ENCODE data around the gene IZUMO1.
"Not testable (repeated sequence)": the region's sequence is repeated elsewhere in the genome, so short reads cannot be mapped to it uniquely, and the experiment has no call there.

IZUMO1 gene

DNA sequence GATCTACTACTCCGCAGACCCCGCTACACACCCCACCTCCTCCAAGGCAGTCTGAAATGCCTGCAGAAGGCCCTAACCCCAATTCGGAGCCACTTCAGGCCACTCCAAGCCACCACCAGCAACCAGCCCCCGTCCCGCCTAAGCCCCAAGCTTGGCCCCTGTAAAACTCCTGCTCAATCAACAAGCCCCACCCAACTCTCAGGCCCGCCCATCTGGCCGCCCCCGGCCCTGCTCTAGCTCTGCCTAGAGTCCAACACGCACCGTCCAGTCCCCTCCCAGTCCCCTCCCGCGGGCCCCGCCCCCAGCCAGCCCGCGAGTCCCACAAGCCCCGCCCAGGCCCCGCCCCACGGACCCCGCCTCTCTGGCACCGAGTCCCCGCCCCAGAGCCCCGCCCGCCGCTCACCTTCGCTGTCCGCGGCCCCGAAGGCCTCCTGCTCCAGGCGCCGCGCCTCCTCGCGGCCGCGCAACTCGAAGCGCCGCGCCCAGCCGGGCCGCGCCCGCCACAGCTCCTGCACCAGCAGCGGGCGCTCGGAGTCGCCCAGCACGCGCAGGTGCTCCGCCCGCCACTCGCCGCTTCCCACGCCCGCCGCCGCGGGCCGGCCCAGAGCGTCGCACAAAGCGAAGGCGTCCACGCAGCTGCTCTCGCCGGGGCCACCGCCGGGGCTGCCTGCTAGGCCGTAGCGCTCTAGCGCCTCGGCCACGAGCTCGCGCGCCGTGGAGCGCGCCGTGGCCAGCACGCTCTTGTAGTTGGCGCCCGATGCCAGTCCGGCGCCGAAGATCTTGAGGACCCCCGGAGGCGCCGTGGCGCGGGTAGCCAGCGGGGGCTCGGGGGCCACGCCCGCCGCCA, 7.9 kb downstream of the IZUMO1 start:
- peak; percentile 79 for DNase-seq (ENCODE audit: low read depth, low spot score)

DNA sequence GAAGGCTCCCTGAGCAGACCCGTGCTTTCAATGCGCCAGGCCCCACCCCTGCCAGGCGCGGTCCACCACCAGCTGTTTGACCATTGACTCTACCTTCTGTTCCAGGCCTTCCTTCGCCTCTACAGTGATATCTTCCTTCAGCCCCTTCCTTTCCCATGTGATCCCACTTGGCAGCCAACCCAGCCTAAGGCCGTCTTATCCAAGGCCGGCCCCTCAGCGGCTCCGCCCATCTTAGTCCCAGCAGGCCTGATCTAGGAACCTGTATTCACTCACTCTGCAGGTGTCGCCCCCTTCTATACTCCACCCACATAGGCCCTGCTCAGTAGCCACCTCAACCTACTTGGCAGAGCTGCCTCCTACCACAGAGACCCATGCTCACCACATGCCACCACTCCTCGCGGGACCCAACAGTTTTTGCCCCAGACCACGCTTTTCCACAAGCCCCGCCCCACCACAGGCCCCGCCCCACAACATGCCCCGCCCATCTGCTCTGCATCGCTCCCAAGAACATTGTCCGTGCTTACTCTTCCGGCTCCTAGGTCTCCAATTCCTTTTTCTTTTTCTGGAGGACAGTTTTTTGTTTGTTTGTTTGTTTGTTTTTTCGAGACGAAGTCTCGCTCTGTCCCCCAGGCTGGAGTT, 9.2 kb downstream of the IZUMO1 start:
- DNase-seq (ENCODE audit: low read depth, low spot score) = no peak

DNA sequence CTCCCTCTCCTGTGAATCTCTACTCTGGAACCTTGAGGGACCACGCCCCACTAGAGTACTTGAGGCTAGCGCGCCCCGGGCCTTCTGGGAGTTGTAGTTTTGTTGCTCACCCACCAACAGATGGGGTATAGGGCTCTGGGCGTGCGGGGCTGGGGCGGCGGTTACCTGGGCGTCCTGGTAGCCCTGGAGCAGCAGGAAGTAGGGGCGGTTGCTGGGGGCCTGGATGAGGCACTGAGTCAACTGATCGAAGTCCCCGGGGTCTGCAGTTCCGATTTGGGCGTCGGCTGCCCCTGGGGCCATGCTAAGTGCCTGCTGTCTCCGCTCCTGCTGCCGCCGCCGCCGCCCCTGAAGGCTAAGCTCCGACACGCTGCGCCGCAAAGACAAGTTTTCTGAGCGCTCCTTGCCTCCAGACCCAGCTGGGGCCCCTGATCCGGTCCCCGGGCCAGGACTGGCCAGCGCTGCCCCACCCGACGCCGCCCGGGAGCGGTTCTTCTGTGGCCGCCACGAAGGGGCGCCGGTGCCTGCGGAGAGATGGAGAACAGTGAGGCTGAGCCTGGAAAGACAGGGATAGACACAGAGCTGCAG, 11.6 kb downstream of the IZUMO1 start:
- no peak for DNase-seq (ENCODE audit: low read depth, low spot score)

DNA sequence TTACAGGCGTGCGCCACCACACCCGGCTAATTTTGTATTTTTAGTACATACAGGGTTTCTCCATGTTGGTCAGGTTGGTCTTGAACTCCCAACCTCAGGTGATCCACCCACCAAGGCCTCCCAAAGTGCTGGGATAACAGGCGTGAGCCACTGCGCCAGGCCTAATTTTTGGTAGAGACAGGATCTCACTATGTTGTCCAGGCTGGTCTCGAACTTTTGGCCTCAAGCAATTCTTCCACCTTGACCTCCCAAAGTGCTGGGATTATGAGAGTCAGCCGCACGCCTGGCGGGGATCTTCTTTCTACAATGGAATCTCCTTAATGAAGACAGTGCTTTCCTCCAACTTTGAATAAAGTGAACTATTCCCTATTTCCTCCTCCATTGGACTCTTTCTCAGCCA, 12.1 kb downstream of the IZUMO1 start:
- no peak for DNase-seq (ENCODE audit: low read depth, low spot score)

DNA sequence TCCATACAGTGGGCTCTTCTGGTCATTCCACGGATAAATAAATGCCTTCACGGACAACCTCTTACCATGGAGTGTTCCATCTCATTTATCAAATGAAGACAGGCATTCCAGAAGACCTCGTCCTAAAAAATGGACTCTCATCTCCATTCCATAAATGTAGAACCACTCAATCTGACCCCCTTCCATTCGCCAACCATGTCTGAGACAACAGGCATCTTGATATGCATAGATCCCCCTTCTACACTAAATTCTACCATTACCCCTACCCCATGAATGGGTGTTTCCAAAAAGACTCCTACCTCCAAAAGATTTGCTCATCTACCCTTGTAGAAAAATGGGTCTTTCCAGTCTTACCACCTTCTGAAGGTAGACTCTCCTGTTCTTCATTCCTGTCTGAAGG, 15.3 kb downstream of the IZUMO1 start:
- no peak for DNase-seq (ENCODE audit: low read depth, low spot score)

DNA sequence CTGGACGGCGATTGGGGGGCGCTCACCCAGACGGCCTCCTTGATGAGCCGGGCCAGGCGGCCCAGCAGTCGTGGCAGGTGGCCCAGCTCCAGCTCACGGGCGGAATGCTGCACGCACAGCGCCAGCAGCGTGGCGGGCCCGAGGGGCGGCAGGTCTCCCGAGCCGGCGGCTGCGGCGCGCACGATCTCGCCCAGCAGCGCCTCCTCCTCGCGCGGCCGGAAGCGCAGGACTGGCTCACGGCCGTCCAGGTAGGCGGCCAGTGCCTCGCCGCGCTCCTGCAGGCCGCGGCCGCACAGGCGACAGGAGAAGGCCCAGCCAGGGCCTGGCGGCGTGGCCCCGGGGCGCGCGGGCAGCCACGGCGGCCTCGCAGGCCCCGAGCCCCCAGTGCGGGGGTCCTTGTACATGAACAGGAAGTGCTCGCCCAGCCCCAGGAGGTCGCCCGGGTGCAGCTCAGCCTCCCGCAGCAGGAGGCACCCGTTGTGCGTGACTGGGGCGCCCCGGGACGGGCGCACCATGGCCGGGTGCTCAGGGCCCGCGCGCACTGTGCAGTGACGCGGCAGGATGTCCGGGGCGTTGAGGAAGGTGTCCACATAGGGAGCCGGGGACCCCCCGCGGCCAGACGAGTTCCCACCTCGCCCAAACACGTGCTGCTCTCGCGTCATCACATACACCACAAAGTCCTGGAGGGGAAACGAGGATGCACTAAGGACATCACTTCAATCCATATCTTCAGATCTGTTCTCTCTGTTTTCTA, 17.6 kb downstream of the IZUMO1 start:
- no peak for DNase-seq (ENCODE audit: low read depth, low spot score)

DNA sequence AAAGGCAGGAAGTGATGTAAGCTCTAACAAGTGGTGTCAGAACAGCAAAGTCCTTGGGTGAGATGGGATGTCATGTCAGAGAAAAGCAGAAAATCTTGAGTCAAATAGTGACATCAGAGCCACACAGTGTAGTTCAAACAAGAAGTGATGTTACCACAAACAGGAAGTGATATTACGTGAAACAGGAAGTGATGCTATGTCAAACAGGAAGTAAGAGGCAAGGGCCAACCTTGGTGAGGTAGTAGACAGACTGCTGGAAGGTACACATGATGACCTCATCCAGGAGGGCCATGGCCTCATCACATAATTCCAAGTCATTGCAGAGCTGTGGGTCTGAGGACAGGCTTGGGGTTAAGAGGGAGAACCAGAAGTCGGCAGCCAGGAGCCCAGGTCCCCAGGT, 20.2 kb downstream of the IZUMO1 start:
- no peak for DNase-seq (ENCODE audit: low read depth, low spot score)

DNA sequence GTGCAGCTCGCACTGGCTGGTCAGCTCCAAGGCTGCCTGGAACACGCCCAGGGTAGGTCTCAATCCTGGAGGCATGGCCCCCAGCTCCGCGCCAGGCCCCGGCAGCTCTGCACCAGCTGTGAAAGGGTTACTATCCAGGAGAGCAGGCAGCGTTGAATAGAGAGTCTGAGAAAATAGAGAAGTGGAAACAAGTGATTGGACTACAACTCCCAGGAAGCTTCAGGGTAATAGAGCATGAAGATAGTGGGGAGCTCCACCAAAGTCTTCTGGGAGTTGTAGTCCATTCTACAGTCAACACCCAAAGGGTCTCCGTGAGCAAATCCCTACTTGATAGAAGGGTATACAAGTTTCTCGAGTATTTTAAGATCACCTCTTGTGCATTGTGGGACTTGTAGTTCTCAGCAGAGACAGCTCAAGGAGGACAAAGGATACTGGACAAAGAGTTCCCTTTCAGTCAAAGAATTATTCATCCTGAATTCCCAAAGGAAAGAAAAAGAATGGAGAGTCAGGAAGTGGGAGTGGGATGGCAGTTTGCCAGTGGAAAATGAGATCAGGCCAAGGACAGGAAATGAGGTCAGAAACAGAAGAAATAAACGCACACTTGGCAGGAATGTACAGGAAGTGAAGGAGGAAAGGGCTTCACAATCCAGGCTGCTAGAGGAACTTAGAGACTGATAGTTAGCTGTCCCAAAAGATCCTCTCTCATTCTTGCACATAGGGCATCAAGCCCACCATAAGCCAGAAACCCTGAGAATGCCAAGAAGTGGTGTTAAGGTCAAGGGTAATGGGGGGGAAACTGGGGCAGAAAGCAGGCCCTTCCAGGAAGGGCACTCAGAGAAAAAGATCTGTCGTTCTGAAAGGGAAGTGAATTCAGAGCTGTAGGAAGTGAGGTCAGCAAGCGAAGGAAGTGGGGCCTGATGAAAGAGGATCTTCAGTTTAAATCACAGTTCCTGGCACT, 21.6 kb downstream of the IZUMO1 start:
- no peak for DNase-seq (ENCODE audit: low read depth, low spot score)

DNA sequence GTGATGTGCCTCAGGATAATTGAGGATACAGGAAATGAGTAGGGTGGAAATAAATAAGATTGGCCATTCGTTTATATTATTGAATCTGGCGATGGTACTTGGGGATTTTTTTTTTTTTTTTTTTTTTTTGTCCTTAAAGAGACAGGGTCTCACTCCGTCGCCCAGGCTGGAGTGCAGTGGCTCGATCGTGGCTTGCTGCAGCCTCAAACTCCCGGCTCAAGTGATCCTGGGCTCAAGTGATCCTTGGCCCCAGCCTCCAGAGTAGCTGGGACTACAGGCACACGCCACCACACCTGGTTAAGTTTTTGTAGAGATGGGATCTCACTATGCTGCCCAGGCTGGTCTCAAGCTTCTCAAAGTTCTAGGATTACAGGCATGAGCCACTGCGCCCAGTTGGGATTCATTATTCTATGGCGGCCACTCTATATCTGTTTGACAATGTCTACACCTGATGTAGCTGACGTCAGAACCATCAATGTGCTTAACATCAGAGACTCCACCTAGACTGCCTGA, 24.5 kb downstream of the IZUMO1 start:
- no peak for DNase-seq (ENCODE audit: low read depth, low spot score)

DNA sequence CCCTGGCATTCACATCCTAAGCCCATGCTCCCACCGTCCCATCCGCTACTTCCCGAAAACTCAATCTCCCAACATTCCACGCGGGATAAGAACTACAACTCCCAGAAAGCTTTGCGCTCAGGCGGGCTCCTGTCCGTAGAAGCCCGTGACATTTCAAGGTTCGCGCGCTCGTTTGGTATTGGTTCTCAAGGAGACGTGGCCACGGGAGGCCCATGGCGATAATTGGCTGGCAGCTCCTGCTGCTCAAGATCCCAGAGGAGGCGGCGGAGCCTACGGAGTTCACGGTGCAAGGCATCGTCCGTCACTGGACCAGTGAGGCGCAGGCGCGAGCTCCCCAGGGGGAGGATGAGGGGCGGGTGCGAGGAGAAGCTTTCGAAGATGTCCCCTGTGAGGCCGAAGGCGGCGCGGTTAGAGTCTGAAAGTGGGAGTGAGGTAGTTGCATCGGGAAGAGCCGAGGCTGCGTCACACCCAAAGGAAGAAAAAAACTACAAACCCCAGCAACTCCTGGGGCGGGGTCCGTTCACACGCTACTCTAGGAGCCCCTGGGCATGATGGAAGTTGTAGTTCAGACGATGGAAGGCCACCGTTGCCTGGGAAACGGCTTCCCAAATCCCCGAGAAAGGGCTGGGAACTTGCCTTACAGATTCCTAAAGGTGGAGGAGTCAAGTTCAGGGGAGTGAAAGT, 26.0 kb downstream of the IZUMO1 start:
- peak; percentile 84 for DNase-seq (ENCODE audit: low read depth, low spot score)

DNA sequence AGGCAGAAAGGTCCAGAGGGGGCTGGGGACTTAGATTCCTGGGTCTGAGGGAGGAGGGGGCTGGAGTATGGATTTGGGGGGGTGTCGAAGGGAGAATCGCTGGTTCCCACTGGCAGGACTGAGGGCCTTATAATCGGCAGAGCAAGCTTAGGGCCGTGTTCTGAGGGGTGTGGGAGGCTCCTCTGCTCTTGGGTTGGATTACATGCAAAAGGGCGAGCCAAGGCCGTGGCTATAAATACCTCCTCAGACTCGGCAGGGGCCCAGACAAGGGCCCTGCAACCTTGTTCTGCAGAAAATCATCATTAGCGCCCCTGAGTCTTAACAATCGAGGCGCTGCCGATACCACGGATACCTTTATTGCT, 26.5 kb downstream of the IZUMO1 start:
- DNase-seq (ENCODE audit: low read depth, low spot score) = no peak

DNA sequence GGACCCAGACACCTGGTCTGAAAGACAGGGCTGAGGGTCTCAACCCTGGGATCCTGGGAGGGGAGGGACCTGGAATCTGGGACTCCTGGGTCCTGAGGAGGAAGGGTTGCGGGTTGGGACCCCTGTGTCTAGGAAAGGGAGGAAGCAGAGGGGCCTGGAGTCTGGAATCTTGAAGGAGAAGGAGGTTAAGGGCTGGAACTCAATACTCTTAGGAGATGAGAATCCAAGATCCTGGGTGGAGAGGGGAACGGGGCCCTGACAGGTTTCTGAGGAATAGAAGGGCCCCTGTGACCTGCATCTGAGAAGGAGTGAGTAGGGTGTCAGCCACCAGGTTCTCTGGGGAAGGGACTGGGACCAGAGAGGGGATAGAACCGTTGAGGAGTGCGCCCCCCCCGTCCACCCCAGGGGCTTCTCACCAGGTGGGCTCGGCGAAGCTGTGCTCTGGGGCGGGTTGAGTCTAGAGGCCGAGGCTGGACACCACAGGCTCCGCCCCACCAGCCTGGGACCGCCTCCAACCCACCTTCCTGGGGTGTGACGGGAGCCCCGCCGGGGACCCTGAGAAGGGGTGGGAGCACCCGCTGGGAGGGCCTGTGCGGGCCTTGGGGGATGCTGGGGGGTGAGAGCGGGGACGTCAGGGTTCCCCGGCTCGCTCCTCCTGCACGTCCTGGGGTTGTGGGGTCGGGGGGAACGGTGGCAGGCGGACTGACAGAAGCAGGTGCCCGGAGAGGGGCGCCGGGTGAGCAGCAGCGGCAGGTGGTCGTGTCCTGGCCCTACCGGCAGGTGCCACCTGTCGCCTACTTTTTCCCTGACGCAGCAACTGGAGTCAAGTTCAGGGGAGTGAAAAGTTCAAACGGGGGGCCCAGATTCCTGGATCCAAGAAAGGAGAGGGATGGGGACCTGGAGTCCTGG, 27.2 kb downstream of the IZUMO1 start, which contains the start of gene MAMSTR:
MAMSTR (minus strand) TSS at position 463 of the 909 bp plus-strand sequence. CDS start 694 bp downstream, outside the sequence.
- no peak for DNase-seq (ENCODE audit: low read depth, low spot score)

DNA sequence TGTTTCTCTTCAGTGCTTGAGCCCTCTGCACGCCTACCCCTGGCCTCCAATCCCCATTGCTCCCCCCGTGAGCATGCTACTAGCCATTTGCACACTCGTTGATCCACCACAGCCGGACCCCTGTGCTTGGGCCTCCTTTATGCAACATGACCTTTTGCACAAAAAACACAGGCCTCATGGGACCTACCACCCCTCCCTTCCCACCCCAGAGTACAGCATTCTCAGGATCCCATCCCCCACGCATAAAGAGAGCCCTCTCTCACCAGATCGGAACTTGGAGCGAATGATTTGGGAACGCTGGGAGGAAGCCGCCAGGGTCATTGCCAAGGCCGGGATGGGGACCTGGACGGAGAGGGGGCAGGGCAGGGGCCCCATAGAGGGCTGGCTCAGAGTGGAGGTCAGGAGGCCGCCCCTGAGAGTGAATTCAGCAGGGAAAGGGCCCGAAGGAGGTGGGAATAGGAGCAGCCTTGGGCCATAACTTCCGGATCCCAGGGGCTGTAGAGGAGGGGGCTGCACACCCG, 27.9 kb downstream of the IZUMO1 start:
- no peak for DNase-seq (ENCODE audit: low read depth, low spot score)

DNA sequence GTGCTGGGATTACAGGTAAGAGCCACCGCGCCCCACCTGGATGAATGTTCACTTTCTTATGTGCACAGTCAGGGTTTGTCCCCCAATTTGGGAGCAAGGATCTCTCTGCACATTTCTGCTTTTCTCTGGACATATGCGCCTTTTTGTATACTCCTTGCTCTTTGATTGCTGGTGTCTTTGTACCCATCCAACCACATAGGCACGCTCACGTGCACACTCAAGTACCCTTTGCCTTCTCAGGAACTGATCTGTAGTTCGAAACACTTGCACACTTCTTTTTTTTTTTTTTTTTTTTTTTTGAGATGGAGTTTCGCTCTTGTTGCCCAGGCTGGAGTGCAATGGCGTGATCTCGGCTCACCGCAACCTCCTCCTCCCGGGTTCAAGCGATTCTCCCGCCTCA, 28.6 kb downstream of the IZUMO1 start:
- not testable (repeated sequence) for DNase-seq (ENCODE audit: low read depth, low spot score)

DNA sequence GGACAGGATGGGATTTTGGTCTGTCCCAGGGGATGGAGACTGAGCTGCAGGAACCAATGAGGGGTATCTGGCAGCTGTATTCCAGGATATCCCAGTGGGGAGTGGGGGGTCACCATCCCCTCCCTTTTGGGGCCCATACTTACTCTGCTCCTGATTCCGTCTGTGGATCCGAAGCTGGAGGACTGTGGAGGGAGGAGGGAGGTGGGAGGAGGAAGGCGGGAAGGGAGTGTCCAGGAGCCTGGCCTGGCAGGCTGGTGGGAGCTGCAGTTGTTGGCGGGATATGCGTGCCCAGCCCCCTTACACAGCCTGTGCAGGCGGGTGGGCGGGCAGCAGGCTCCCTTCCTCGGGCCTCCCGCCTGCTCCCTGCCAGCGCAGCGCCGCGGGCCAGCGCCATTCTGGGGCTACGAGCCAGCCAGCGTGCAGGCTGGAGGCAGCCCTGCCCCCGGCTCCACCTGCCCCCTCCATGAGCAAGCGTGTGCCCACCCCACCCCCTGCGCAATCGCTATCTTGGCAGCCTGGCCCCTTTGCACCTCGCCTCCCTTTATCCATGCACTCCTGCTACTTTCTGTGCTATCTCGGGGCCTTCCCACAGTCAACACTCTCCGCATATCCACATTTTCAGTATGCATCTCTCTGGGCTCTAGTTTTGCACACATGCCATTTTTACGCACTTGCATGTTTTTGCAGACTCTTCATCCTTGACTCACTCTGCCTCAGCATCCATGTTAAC, 30.0 kb downstream of the IZUMO1 start:
- no peak for DNase-seq (ENCODE audit: low read depth, low spot score)

DNA sequence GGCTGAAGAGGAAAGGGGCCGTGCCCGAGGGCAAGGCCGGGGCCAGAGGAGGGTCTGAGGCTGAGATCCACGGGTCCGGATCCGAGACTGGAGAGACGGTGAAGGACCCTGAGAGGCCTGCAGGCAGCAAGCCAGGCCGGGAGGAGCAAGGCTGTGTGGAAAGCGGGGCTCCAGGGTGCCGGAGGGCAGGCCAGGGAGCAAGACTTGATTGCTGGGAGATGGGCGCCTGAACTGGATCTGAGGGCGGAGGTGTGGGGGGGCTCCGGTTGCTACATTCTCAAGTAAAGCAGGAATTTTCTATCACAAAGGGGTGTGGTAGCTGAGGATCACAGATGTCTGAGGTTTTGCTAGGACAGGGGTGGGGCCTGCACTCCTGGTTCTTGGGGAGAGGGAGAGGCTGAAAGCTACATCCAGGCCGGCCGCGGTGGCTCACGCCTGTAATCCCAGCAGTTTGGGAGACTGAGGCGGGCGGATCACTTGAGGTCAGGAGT, 31.0 kb downstream of the IZUMO1 start:
- DNase-seq (ENCODE audit: low read depth, low spot score) = no peak

DNA sequence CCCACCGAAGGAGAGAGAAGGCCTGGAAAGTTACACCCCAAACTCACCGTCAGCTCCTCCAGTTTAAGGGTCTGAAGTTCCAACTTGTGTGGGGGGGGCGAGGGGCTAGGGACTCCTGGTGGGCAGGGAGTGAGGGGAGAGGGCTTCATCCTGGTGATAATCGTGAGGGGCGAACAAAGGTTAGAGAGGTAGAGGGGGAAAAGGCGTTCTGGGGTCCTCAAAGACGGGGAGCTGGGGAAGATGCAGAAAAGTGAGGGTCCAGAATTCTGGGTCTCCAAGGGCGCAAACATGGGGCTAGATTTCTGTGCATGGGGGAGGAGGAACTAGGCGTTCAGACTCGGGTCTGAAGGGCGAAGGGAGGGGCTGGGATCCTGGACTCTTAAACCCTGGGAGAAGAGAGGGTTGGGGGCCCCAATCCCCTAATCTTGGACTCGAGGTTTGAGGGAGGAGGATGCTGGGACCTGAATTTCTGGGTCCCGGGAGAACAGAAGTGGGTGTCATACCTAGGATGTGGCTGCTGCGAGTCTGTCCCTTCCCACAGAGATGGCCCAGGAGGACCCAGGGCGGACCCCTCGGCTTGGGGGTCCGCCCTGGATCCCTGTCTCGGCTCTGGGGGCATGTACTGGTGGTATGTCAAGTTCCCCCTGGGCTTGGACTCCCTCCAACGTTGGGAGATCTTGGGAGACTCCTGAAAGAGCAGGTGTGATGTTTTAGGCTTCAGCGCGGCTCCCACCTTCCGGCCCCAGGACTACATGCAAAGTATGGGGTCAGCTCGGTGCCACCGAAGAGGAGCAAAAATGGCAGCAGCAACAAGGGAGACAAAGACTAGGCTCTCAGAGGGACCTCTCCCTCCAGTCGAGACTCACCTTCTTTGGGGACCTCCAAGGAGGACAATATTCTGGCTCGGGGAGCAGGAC, 31.7 kb downstream of the IZUMO1 start:
- no peak for DNase-seq (ENCODE audit: low read depth, low spot score)
